Skeletal muscle tissue (tissue), 4 donors: Measurements from ENCODE around the gene G6PC3. TPM values are rescaled to one million over a fixed set of nuclear protein-coding genes. Genes with fewer than 3 reads are reported as not detected.
"Not testable (repeated sequence)": the region's sequence is repeated elsewhere in the genome, so short reads cannot be mapped to it uniquely, and the experiment has no call there.

Source experiments
- H3K27ac ChIP-seq: one replicate; pipeline ENCODE4 v1.7.0; 2013; ENCODE audit warnings: mild to moderate bottlenecking, low read depth, low read length, inconsistent platforms
- H3K27me3 ChIP-seq, 3 donors: one replicate each; pipeline ENCODE4 v1.7.0; 2013; ENCODE audit warnings: low read length in 3 of 3; ENCODE audit not compliant: control insufficient read depth in 3 of 3, insufficient read depth in 3 of 3
- H3K36me3 ChIP-seq, 3 donors: one replicate each; pipeline ENCODE4 v1.7.0; 2013; ENCODE audit warnings: low read length in 3 of 3; ENCODE audit not compliant: control insufficient read depth in 3 of 3, insufficient read depth in 3 of 3
- H3K4me1 ChIP-seq, 3 donors: one replicate each; pipeline ENCODE4 v1.7.0; 2013; ENCODE audit warnings: low read length in 3 of 3, mild to moderate bottlenecking in 3 of 3; ENCODE audit not compliant: control insufficient read depth in 3 of 3, insufficient read depth in 3 of 3
- H3K4me3 ChIP-seq, 3 donors: one replicate each; pipeline ENCODE4 v1.7.0; 2013; ENCODE audit warnings: low read length in 3 of 3
- H3K9ac ChIP-seq, 3 donors: one replicate each; pipeline ENCODE4 v1.7.0; 2013; ENCODE audit warnings: low read length in 3 of 3, mild to moderate bottlenecking in 3 of 3, moderate library complexity in 2 of 3, low read depth in 1 of 3
- H3K9me3 ChIP-seq, 3 donors: one replicate each; pipeline ENCODE4 v1.7.0; 2013; ENCODE audit warnings: low read length in 3 of 3; ENCODE audit not compliant: control insufficient read depth in 3 of 3
- total RNA-seq: library from RNA; depleted of rRNA; stranded (reverse); fragments of >200 nt; gene quantifications from one replicate; pipeline ENCODE4 v1.2.3, GENCODE V29; 2014
- donor health status: Osteomylitis.

G6PC3 gene
- total RNA-seq, 1 donor from 2014 or later, result 13.0 TPM

- Histone ChIP-seq H3K9ac (peak overlapping the region in 2 of 3 donors; percentile 43 to 64), H3K9me3 (no peaks in the 10 kb centered on the region), H3K36me3 (peaks cover 17 to 19% (median 18%) of the 10 kb centered on the region in 3 donors), H3K4me1 (peaks cover 79 to 86% (median 80%) of the 10 kb centered on the region in 3 donors), H3K4me3 (peak overlapping the region in 1 of 3 donors; percentile 13), H3K27me3 (no peaks in the 10 kb centered on the region), H3K27ac (peak overlapping the region; percentile 5)
Observed at GRCh38 chr17:44119798-44120197, 49.3 kb downstream of the G6PC3 start.

GRCh38 chr17:44120281-44120680, 49.7 kb downstream of the G6PC3 start:
- peaks cover 74 to 82% (median 75%) of the 10 kb centered on the region in 3 donors for H3K4me1 ChIP-seq
- H3K27me3 ChIP-seq, H3K9me3 ChIP-seq: not testable (repeated sequence)
- H3K4me3 ChIP-seq, result peak overlapping the region in 1 of 3 donors; percentile 13
- H3K36me3 ChIP-seq, result peaks cover 13 to 18% (median 14%) of the 10 kb centered on the region in 3 donors
- H3K27ac ChIP-seq, result peak overlapping the region; percentile 5
- peak overlapping the region in 2 of 3 donors; percentile 43 to 64 for H3K9ac ChIP-seq

- Histone ChIP-seq H3K9me3 (no peaks in the 10 kb centered on the region), H3K4me3 (peak overlapping the region; percentile 29 to 97 (median 68)), H3K36me3 (peaks cover 11 to 14% (median 11%) of the 10 kb centered on the region in 3 donors), H3K27ac (peak overlapping the region; percentile 94), H3K4me1 (peaks cover 67 to 74% (median 68%) of the 10 kb centered on the region in 3 donors), H3K27me3 (no peaks in the 10 kb centered on the region), H3K9ac (peak overlapping the region; percentile 7 to 96 (median 19))
Observed at GRCh38 chr17:44120851-44121605, 50.5 kb downstream of the G6PC3 start.

DNA sequence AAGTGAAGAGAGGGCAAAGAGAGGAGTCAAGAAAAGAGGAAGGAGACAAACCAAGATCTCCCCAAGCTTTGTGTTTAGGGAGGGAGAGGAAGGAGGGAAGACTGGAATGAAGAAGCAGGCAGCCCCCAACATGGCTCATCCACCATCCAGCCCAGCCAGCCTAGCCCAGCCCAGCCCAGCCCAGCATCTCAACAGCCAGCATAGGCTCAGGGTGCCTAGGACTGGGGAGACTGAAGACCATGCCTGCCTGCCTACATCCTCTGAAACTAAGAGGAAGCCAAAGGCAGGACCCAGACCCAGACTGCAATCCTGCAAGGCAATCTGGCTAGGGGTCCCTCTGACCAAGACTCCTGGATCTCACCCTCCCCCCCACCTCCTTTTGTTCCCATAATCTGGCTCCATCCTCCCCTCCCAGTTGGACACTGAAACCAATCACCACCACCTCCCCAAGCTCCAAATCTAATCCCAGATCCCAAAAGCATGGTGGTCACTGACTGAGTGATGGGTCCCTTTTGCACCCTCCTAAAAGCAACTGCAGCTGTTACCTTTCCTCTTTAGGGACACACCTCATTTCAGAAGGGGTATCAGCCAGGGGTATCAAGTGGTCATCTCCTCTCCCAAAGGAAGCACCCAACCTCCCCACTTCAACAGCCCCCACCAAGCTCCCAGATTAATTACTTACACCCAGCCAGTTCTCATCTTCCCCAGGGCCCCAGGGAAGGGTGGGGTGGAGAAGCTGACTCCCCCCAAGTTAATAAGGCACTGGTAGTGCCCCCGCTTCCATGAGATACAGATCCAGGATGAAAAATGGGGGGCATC, 51.7 kb downstream of the G6PC3 start:
- Histone ChIP-seq H3K9ac (peak overlapping the region; percentile 86 to 96 (median 87)), H3K27ac (peak overlapping the region; percentile 94), H3K27me3 (no peaks in the 10 kb centered on the region), H3K4me3 (peak overlapping the region; percentile 68 to 97 (median 81)), H3K4me1 (peaks cover 55 to 62% (median 56%) of the 10 kb centered on the region in 3 donors), H3K36me3 (peaks cover 4% of the 10 kb centered on the region in 3 donors), H3K9me3 (no peaks in the 10 kb centered on the region)

GRCh38 chr17:44122816-44123355, 52.4 kb downstream of the G6PC3 start:
- peak overlapping the region; percentile 68 to 97 (median 81) for H3K4me3 ChIP-seq
- H3K4me1 ChIP-seq, result peaks cover 52 to 56% (median 54%) of the 10 kb centered on the region in 3 donors
- no peaks in the 10 kb centered on the region for H3K27me3 ChIP-seq
- peaks cover 2 to 3% (median 2%) of the 10 kb centered on the region in 3 donors for H3K36me3 ChIP-seq
- H3K27ac ChIP-seq, result peak overlapping the region; percentile 94
- H3K9me3 ChIP-seq, result no peaks in the 10 kb centered on the region
- H3K9ac ChIP-seq, result peak overlapping the region; percentile 86 to 96 (median 87)

GRCh38 chr17:44123356-44124117, 53.0 kb downstream of the G6PC3 start, which contains the start of gene HDAC5:
TSS of gene HDAC5 (minus strand) at chr17:44123641. CDS start at chr17:44117515, 6,126 bp downstream.
- H3K4me1 ChIP-seq, result peaks cover 46 to 49% (median 47%) of the 10 kb centered on the region in 3 donors

GRCh38 chr17:44124118-44124438, 53.5 kb downstream of the G6PC3 start:
- Histone ChIP-seq H3K27me3 (no peaks in the 10 kb centered on the region), H3K4me3 (peak overlapping the region; percentile 91 to 95 (median 93)), H3K36me3 (peaks cover 1 to 3% (median 2%) of the 10 kb centered on the region in 3 donors), H3K4me1 (peaks cover 40 to 44% (median 42%) of the 10 kb centered on the region in 3 donors), H3K27ac (peak overlapping the region; percentile 94), H3K9ac (peak overlapping the region; percentile 95 to 96 (median 96)), H3K9me3 (no peaks in the 10 kb centered on the region)

More at GRCh38 chr17:44123356-44124117, 53.0 kb downstream of the G6PC3 start, which contains the start of gene HDAC5:
- Histone ChIP-seq H3K36me3 (peaks cover 2 to 3% (median 2%) of the 10 kb centered on the region in 3 donors), H3K4me3 (peak within 1 kb of the TSS; percentile 93 to 97 (median 95)), H3K9ac (peak within 1 kb of the TSS; percentile 96), H3K27ac (peak within 1 kb of the TSS; percentile 94), H3K27me3 (no peaks in the 10 kb centered on the region), H3K9me3 (no peaks in the 10 kb centered on the region)
